Astrocyte of the cerebellum (primary cell): Measurements from ENCODE around the gene DOK5.
A peak's percentile ranks its signal among the peaks of the same experiment; 100 is the strongest.

Experiments used
- DNase-seq: peaks from one replicate; pipeline ENCODE4 v3.0.0-alpha.2; 2011; ENCODE audit warnings: low read depth
- H3K4me3 ChIP-seq: 2 replicates; pipeline ENCODE4 v1.5.1; 2011; ENCODE audit warnings: mild to moderate bottlenecking, low read depth, low read length, moderate library complexity
- CTCF ChIP-seq: IDR thresholded peaks from 2 replicates; pipeline ENCODE4 v1.5.1; 2012; ENCODE audit warnings: low read length, low read depth, moderate library complexity, mild to moderate bottlenecking; ENCODE audit errors: missing control alignments
- in situ Hi-C: cut with HindIII; loops from 2 replicates; pipeline ENCODE4 v1.10.0; 2017; ENCODE audit warnings: low sequenced_read_pairs

The DOK5 gene

DNA sequence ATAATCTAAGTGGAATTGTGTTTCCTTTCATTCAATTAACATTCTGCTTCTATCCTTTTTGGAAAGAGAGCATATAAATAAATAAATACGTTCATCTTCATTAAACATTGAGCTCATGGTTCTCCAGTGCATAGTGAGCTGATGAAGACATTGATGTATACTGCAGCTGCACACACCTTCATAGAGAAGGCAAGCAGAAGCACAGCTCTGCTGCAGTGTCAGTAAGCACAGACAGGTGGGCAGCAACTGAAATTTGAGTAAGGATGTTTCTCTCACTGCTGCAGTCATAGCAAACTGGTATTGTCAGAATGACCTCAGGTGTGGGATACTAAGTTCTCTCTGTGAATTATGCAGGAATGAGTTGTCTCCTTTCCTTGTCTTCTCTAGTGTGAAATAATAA, 202.9 kb downstream of the DOK5 start:
- no peak for TF ChIP-seq CTCF
- in situ Hi-C loops = no loop called here
- H3K4me3 ChIP-seq = no peak overlapping the region
- DNase-seq = no peak

GRCh38 chr20:54680439-54680838, 205.0 kb downstream of the DOK5 start:
- H3K4me3 ChIP-seq = no peak overlapping the region
- TF ChIP-seq CTCF = no peak
- in situ Hi-C loops = no loop called here
- no peak for DNase-seq

- peak; percentile 72 for TF ChIP-seq CTCF
- DNase-seq = peak; percentile 22
- no peak overlapping the region for H3K4me3 ChIP-seq
- in situ Hi-C loops = no loop called here
These were observed 205.7 kb downstream of the DOK5 start for GRCh38 chr20:54680872-54681619.

- H3K4me3 ChIP-seq = no peak overlapping the region
- no peak for TF ChIP-seq CTCF
- in situ Hi-C loops = no loop called here
- DNase-seq = no peak
These were observed 206.5 kb downstream of the DOK5 start for GRCh38 chr20:54681869-54682268.

- in situ Hi-C loops = no loop called here
- no peak overlapping the region for H3K4me3 ChIP-seq
- TF ChIP-seq CTCF = no peak
- DNase-seq = no peak
These were observed 213.1 kb downstream of the DOK5 start for GRCh38 chr20:54688476-54688875.

DNA sequence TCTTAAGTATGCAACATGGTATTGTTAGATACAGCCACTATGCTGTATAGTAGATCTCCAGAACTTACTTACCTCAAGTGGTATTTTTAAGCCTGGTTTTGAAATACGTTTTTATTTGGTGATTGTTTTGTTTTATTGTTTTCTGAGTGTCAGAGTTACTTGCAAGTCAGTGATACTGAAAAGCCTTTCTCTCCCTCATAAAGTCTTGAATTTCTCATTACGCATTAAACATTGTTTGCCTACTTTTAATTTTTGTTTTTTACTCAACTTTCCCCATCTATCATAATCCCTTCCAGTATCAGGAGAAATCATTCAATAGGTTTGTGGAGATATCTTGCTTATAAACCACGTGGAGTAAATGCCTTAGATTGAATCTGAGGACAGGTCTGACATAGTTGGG, 214.9 kb downstream of the DOK5 start:
- TF ChIP-seq CTCF = no peak
- no peak overlapping the region for H3K4me3 ChIP-seq
- in situ Hi-C loops = no loop called here
- DNase-seq = no peak
